HFFc6 (cell line): ENCODE results near the gene FZR1. TPM values are rescaled to one million over a fixed set of nuclear protein-coding genes. Genes with fewer than 3 reads are reported as not detected.

Experiments used
- DNase-seq: peaks from one replicate; pipeline ENCODE4 v3.0.0-alpha.2; 2018
- H3K27ac Mint-ChIP-seq: 2 replicates; pipeline ENCODE4 v1.8.0; 2020; ENCODE audit warnings: mild to moderate bottlenecking, mixed read lengths
- H3K27me3 Mint-ChIP-seq: 2 replicates; pipeline ENCODE4 v1.8.0; 2021; ENCODE audit warnings: mild to moderate bottlenecking, moderate library complexity, mixed read lengths; ENCODE audit not compliant: insufficient read depth
- H3K36me3 Mint-ChIP-seq: 2 replicates; pipeline ENCODE4 v1.8.0; 2021; ENCODE audit warnings: low read depth, mixed read lengths
- H3K4me1 Mint-ChIP-seq: 2 replicates; pipeline ENCODE4 v1.8.0; 2020; ENCODE audit warnings: low read depth, mixed read lengths
- H3K4me3 Mint-ChIP-seq: 2 replicates; pipeline ENCODE4 v1.8.0; 2020; ENCODE audit warnings: mild to moderate bottlenecking, moderate library complexity, mixed read lengths
- H3K9me3 Mint-ChIP-seq: 2 replicates; pipeline ENCODE4 v1.8.0; 2020; ENCODE audit warnings: mild to moderate bottlenecking, mixed read lengths
- total RNA-seq, 6 experiments: library from RNA; stranded (reverse); fragmentation: NEBNext Ultra II Directional; extraction: Animal tissue kit (Norgen Biotek cat#: 25700); gene quantifications; 2 replicates in 1 of 6; 3 replicates in 5 of 6; pipeline ENCODE4 v1.2.3, GENCODE V29; 2021
- TF ChIP-seq, protein P1 (sequence below): fragments of 200-600 bp; sonication (generic); IDR thresholded peaks from 2 replicates; pipeline ENCODE4 v1.5.0; 2021; ENCODE audit warnings: antibody characterized with exemption, mild to moderate bottlenecking

Gene FZR1
- total RNA-seq, 6 experiments from 2014 or later, result 43.9 to 56.8 (median 46.0) TPM

DNA sequence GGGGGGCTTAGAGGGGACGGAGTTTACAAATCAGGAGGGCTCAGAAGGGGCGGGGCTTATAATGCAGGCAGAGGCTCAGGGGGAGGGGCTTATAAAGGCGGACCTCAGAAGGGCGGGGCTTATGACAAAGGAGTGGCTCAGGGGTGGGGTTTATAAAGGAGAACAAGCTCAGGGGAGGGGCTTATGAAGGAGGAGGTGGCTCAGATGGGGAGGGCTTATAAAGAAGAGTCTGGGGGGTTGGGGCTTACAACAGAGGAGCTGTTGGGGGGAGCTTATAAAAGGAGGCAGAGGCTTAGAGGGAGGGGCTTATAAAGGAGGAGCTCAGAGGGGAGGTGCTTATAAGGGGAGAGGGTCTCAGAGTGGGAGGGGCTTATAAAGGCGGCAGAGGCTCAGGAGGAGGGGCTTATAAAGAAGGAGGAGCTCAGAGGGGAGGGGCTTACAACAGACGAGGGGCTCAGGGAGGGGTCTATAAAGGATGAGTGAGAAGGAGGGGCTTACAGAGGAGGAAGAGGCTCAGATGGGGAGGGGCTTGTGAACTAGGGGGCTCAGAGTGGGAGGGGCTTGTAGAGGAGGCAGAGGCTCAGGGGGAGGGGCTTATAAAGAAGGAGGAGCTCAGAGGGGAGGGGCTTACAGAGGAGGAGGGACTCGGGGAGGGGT lies 26.8 kb upstream of the FZR1 start:
- Mint-ChIP-seq H3K4me3 (no peak overlapping the region), H3K27me3 (peaks cover 11% of the 10 kb centered on the region), H3K4me1 (no peaks in the 10 kb centered on the region), H3K27ac (no peak overlapping the region), H3K9me3 (no peaks in the 10 kb centered on the region), H3K36me3 (no peaks in the 10 kb centered on the region)
- no peak for DNase-seq
- TF ChIP-seq, protein P1, sequence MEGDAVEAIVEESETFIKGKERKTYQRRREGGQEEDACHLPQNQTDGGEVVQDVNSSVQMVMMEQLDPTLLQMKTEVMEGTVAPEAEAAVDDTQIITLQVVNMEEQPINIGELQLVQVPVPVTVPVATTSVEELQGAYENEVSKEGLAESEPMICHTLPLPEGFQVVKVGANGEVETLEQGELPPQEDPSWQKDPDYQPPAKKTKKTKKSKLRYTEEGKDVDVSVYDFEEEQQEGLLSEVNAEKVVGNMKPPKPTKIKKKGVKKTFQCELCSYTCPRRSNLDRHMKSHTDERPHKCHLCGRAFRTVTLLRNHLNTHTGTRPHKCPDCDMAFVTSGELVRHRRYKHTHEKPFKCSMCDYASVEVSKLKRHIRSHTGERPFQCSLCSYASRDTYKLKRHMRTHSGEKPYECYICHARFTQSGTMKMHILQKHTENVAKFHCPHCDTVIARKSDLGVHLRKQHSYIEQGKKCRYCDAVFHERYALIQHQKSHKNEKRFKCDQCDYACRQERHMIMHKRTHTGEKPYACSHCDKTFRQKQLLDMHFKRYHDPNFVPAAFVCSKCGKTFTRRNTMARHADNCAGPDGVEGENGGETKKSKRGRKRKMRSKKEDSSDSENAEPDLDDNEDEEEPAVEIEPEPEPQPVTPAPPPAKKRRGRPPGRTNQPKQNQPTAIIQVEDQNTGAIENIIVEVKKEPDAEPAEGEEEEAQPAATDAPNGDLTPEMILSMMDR, result no peak

DNA sequence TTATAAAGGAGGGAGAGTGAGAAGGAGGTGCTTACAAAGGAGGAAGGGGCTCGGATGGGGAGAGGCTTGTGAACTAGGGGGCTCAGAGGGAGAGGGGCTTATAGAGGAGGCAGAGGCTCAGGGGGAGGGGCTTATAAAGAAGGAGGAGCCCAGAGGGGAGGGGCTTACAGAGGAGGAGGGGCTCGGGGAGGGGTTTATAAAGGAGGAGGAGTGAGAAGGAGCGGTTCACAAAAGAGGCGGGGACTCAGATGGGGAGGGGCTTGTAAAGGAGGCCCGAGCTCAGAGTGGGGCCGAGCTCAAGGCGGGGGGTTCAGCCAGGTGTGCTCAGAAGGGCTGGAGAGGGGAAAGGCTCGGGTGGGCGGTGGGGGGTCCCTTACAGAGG lies 26.3 kb upstream of the FZR1 start:
- Mint-ChIP-seq H3K4me3 (no peak overlapping the region), H3K27me3 (peaks cover 13% of the 10 kb centered on the region)

DNA sequence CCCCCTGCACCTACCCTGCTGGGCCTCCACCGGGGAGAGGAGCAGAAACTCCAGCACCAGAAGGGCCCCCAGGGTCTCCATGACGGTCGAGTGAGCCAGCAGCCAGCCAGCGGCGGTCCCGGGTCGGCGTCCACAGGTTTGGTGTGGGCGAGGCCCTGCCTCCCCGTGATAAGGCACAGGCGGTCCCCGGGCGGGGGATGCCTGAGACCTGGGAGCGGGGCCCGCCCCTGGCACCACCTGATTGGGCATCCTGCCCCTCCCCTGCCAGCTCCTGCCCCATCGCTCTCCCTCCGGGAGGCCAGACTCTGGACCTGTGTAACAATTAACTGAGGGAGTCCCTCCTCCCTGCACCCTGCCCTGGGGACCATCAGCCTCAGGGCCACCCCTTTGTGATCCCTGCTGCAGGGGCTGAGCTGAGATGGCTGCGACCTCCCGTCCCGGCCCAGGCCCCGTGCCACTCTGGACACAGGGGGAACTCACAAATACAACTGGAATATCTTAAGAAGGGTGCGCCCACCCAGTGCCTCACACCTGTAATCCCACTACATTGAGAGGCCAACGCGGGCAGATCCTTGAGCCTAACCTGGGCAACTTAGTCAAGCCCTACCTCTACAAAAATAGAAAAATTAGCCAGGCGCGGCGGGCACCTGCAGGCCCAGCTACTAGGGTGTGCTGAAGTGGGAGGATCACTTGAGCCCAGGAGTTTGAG lies 25.6 kb upstream of the FZR1 start, which contains the start of gene SMIM24:
Gene SMIM24, minus strand, starts transcription at position 143 of the 709 bp plus-strand sequence. Its CDS starts 62 bp downstream, at position 81.
- Mint-ChIP-seq H3K27me3 (peaks cover 15% of the 10 kb centered on the region), H3K36me3 (no peaks in the 10 kb centered on the region), H3K27ac (no peak within 1 kb of the TSS), H3K9me3 (no peaks in the 10 kb centered on the region), H3K4me3 (no peak within 1 kb of the TSS), H3K4me1 (no peaks in the 10 kb centered on the region)
- TF ChIP-seq, protein P1, result no peak
- no peak for DNase-seq

More for the DNA sequence above, 26.3 kb upstream of the FZR1 start:
- no peaks in the 10 kb centered on the region for H3K4me1 Mint-ChIP-seq
- no peak for DNase-seq
- no peak overlapping the region for H3K27ac Mint-ChIP-seq
- H3K36me3 Mint-ChIP-seq, result no peaks in the 10 kb centered on the region
- TF ChIP-seq, protein P1, result no peak
- H3K9me3 Mint-ChIP-seq, result no peaks in the 10 kb centered on the region

DNA sequence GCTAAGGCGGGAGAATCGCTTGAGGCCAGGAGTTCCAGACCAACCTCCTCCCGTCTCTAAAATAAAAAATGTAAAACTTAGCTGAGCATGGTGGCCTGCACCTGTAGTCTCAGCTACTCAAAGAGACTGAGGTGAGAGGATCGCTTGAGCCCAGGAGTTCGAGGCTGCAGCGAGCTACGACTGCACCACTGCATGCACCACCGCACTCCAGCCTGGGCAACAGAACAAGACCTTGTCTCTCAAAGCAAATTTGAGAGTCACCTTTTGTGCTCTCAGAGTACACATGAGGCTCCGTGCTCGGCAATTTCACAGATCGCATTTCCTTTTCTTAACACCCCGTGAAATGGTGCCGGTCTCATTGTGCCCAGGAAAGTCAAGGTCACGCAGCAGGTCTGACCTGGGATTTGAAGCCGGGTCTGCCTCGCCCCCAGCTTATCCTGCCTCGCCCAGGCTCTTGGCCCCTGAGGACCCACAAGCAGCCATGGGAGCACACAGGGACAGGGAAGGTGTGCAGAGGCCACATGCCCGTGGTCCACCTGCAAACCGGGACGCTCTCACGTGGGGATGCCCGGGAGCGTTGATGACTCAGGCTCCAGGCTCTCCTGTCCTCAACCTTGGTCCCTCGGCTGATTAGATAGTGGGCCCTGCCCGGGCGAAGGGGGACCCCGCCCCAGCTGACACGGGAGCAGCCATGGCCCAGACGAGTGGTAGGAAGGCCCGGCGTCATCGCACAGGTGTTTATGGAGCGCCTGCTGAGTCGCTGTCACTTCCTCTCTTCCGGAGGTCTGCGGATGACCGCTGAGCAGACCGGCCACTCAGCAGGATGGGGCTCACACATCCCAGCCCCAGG lies 24.6 kb upstream of the FZR1 start:
- no peaks in the 10 kb centered on the region for H3K4me1 Mint-ChIP-seq
- no peak overlapping the region for H3K27ac Mint-ChIP-seq
- no peak overlapping the region for H3K4me3 Mint-ChIP-seq
- no peak for DNase-seq
- peaks cover 15% of the 10 kb centered on the region for H3K27me3 Mint-ChIP-seq
- TF ChIP-seq, protein P1, result no peak
- H3K36me3 Mint-ChIP-seq, result no peaks in the 10 kb centered on the region
- no peaks in the 10 kb centered on the region for H3K9me3 Mint-ChIP-seq

DNA sequence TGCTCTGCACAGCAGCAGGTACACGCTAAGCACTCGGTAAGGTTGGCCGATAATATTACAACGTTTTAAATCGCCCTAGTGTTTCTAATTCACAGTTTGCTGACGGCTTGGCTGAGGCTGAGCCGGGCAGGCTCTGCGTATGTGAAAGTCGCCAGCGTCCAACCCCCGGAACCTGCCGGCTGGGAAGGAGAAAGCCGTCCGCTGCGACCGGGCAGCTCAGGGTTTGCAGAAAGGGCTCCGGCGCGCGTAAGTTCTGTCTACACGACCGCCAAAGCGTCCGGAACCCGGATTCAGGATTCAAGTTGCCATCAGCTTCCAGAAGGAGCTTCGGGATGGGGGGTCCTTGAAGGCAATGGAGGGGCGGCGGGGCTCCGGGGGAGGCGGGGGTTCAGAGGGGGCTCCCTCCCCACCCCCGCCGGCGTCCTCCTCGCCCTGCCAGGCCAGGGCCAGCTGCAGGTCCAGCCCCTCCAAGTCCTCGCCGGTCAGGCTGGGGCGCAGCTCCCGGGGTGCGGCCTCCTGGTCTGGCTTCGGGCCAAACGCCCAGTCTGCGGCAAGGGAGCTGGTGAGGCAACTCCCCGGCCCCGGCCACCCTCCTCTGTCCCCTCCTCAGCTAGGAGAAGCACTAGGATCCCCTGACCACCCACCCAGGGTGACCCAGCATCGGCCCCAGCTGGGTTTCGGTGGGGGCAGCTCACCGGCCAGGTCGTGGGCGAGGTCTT lies 23.4 kb upstream of the FZR1 start:
- peaks cover 13% of the 10 kb centered on the region for H3K27me3 Mint-ChIP-seq
- H3K4me1 Mint-ChIP-seq, result no peaks in the 10 kb centered on the region
- no peak overlapping the region for H3K4me3 Mint-ChIP-seq
- H3K9me3 Mint-ChIP-seq, result no peaks in the 10 kb centered on the region
- DNase-seq, result no peak
- TF ChIP-seq, protein P1, result no peak
- no peaks in the 10 kb centered on the region for H3K36me3 Mint-ChIP-seq
- H3K27ac Mint-ChIP-seq, result no peak overlapping the region
